Memory B cell (primary cell): ENCODE data around the gene TCEA2.
A peak's percentile ranks its signal among the peaks of the same experiment; 100 is the strongest.

Experiments
- ATAC-seq: fragments of 150-1000 bp; cut with Tn5 transposase; 2 replicates; pipeline ENCODE4 v1.10.0; 2021; ENCODE audit warnings: low read depth, mild to moderate bottlenecking, moderate library complexity
- DNase-seq, 2 donors: peaks; one replicate each; pipeline ENCODE4 v3.0.0; 2022; ENCODE audit warnings: low spot score in 2 of 2
- H3K27ac Mint-ChIP-seq: one replicate; pipeline ENCODE4 v1.8.0; 2022; ENCODE audit warnings: mild to moderate bottlenecking, moderate library complexity, mixed read lengths
- H3K27me3 Mint-ChIP-seq: one replicate; pipeline ENCODE4 v1.8.0; 2022; ENCODE audit warnings: mixed read lengths
- H3K36me3 Mint-ChIP-seq: one replicate; pipeline ENCODE4 v1.8.0; 2022; ENCODE audit warnings: mild to moderate bottlenecking, mixed read lengths
- H3K4me1 Mint-ChIP-seq: one replicate; pipeline ENCODE4 v1.8.0; 2022; ENCODE audit warnings: mixed read lengths
- H3K4me3 Mint-ChIP-seq: one replicate; pipeline ENCODE4 v1.8.0; 2022; ENCODE audit warnings: mild to moderate bottlenecking, moderate library complexity, mixed read lengths
- H3K9me3 Mint-ChIP-seq: one replicate; pipeline ENCODE4 v1.8.0; 2022; ENCODE audit warnings: mixed read lengths

TCEA2 gene

DNA sequence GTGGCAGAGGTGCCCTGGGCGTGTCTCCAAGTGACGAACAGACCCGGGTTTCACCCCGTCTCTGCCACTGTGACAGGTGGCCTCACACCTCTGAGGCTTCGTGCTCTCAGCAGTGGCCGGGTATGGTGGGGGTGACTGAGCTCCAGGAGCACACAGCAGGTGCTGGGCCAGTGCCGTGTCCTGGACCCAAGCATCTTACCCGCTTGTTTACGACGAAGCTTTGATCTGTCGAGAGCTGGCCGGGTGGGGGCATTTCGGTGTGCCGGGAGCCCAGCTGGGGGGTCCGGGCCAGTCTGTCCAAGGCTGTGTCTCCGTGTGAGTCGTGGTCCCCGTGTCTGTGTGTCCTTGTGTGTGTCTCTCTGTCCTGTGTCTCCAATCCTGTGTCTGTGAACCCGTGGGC is 28.3 kb downstream of the TCEA2 start:
- H3K4me3 Mint-ChIP-seq, result no peak overlapping the region
- no peak overlapping the region for H3K27ac Mint-ChIP-seq
- no peak for DNase-seq
- no peaks in the 10 kb centered on the region for H3K27me3 Mint-ChIP-seq
- H3K9me3 Mint-ChIP-seq, result peaks cover 2% of the 10 kb centered on the region
- peaks cover 3% of the 10 kb centered on the region for H3K36me3 Mint-ChIP-seq
- ATAC-seq, result no peak
- H3K4me1 Mint-ChIP-seq, result peaks cover 28% of the 10 kb centered on the region

DNA sequence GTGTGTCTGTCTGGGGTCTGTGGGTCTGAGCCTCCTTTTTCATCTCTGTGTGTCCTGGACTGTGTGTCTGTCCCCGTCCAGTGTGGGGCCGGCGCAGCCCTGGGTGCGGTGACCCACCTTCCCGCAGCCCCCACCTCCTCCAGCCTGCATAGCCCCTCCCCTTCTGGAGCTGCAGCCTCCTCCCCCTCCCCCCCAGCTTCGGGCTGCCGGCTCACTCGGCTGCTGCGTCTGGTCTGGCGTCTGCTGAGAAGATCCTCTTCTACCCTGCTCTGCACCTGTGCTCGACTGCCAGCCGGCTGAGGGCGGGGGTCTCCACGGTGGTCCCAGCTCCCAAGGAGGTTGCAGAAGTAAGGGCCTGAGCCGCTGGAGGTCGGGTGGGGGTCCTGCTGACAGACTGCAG is 28.8 kb downstream of the TCEA2 start:
- peaks cover 32% of the 10 kb centered on the region for H3K4me1 Mint-ChIP-seq
- no peak overlapping the region for H3K4me3 Mint-ChIP-seq
- ATAC-seq, result peak; percentile 17
- peaks cover under 1% of the 10 kb centered on the region for H3K27me3 Mint-ChIP-seq
- H3K9me3 Mint-ChIP-seq, result peaks cover 3% of the 10 kb centered on the region
- no peak overlapping the region for H3K27ac Mint-ChIP-seq
- DNase-seq, result no peak
- peaks cover 5% of the 10 kb centered on the region for H3K36me3 Mint-ChIP-seq

DNA sequence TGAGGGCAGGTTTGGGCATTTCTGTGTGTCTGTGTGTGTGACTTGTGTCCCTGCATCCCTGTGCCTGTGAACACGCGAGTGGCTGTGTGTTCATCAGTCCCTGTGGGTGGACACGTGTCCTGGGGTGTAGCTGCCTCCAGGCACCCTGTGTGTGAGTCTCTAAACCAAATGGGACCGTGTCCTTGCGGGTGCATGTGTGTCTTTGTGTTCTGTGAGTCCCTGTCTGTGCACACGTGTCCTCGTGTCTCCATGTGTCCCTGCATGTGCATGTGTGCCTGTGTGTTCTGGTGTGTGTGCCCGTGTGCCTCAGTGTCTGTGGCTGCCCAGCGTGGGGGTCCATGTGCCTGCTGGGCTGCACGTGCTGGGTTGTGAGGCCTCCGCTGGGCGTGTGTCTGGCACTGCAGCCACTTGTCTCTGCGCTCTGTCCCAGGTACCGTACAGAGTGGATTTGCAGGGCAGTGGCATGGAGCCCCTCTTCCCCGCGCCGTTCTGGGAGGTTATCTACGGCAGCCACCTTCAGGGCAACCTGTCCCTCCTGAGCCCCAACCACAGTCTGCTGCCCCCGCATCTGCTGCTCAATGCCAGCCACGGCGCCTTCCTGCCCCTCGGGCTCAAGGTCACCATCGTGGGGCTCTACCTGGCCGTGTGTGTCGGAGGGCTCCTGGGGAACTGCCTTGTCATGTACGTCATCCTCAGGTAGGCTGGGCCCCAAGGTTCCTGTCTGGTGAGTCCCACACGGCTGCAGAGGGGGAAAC is 29.4 kb downstream of the TCEA2 start:
- H3K4me3 Mint-ChIP-seq, result no peak overlapping the region
- ATAC-seq (peak; percentile 47), DNase-seq (no peak)
- H3K9me3 Mint-ChIP-seq, result peaks cover 4% of the 10 kb centered on the region
- peak overlapping the region; percentile 86 for H3K27ac Mint-ChIP-seq
- H3K4me1 Mint-ChIP-seq, result peaks cover 34% of the 10 kb centered on the region
- peaks cover 2% of the 10 kb centered on the region for H3K27me3 Mint-ChIP-seq
- peaks cover 8% of the 10 kb centered on the region for H3K36me3 Mint-ChIP-seq

DNA sequence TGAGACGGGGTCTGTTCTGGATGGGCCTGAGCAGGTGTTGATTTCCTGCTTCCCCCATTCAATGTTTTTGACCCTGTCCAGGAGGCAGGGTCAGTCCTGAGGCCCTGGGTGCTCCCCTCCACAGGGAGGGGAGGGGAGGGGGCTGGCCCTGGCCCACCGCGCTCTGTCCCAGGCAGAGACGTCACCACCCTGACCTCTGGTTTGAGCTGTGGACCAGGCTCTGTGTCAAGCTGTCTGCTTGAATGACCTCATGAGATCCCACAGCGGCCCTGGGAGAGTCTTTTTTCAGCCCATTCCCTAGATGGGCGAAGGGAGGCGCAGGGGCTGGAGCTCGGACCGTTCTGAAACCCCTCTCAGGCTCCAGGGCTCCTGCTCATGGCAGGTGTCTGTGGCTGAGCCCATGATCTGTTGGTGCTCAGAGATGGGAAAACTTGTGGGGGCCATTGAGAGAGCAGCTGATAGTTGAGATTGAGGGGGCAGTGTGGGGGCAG is 30.1 kb downstream of the TCEA2 start:
- peaks cover 2% of the 10 kb centered on the region for H3K9me3 Mint-ChIP-seq
- ATAC-seq, result no peak
- H3K4me1 Mint-ChIP-seq, result peaks cover 34% of the 10 kb centered on the region
- H3K4me3 Mint-ChIP-seq, result no peak overlapping the region
- DNase-seq, result no peak
- H3K27ac Mint-ChIP-seq, result peak overlapping the region; percentile 86
- H3K27me3 Mint-ChIP-seq, result peaks cover 2% of the 10 kb centered on the region
- H3K36me3 Mint-ChIP-seq, result peaks cover 8% of the 10 kb centered on the region

DNA sequence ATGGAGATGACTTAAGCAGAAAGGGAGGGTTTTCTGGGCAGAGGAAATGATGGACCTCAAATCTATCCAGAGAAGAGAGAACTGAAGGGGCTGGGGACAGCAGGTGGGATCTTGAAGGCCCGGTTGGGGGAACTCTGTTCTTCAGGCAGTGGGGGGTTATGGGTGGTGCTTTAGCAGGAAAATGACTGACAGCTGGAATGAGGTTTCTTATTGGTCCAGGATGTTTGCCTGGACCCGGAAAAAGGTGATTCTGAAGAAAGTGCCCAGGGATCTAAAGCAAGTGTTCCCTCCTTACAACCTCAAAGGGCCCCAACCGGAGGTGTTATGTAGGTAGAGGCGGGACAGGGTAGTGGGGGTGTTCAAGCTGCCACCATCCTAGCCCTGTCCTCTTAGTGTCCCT is 32.5 kb downstream of the TCEA2 start:
- ATAC-seq (no peak), DNase-seq (no peak)
- Mint-ChIP-seq H3K9me3 (peaks cover 2% of the 10 kb centered on the region), H3K36me3 (peaks cover 14% of the 10 kb centered on the region), H3K4me3 (no peak overlapping the region), H3K27ac (peak overlapping the region; percentile 93), H3K4me1 (peaks cover 32% of the 10 kb centered on the region), H3K27me3 (peaks cover 2% of the 10 kb centered on the region)

DNA sequence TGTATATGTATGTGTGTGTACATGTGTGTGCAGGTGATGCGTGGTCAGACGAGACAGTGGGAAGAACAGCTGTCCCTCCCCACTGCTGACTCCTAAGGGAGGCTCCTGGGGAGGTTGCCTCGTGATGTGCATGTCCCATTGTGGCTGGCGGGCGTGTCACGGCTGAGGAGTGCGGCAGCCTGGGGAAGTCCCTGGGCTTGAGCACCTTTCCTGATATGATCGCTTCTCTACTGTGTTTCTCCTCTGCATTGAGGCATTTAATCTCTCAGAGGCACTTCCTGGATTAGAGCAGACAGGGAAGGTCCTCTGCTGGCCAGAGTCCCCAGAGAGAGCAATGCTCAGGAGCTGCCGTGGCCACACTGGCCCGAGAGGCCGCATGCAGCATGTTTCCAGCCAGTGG is 32.9 kb downstream of the TCEA2 start:
- ATAC-seq (no peak), DNase-seq (no peak)
- H3K4me1 Mint-ChIP-seq, result peaks cover 37% of the 10 kb centered on the region
- H3K36me3 Mint-ChIP-seq, result peaks cover 14% of the 10 kb centered on the region
- H3K9me3 Mint-ChIP-seq, result peaks cover 2% of the 10 kb centered on the region
- peaks cover 2% of the 10 kb centered on the region for H3K27me3 Mint-ChIP-seq
- no peak overlapping the region for H3K4me3 Mint-ChIP-seq
- H3K27ac Mint-ChIP-seq, result peak overlapping the region; percentile 11

DNA sequence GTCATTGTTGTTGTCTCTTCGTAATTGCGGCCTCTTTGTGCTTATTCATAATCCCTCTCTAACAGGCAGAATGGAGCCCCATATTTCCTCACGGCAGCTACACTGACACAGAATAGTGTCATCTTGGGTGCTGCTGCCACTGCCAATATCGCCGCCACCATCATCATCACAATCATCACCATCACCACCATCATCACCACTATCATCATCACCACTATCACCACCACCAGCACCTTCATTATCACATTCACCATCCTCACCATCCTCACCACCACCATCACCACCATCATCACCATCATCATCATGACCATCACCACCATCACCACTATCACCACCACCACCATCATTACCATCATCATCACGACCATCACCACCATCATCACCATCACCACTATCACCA is 33.5 kb downstream of the TCEA2 start:
- peaks cover 14% of the 10 kb centered on the region for H3K36me3 Mint-ChIP-seq
- ATAC-seq (no peak), DNase-seq (no peak)
- peaks cover 42% of the 10 kb centered on the region for H3K4me1 Mint-ChIP-seq
- peaks cover 2% of the 10 kb centered on the region for H3K9me3 Mint-ChIP-seq
- peak overlapping the region; percentile 78 for H3K27ac Mint-ChIP-seq
- peaks cover 2% of the 10 kb centered on the region for H3K27me3 Mint-ChIP-seq
- no peak overlapping the region for H3K4me3 Mint-ChIP-seq

DNA sequence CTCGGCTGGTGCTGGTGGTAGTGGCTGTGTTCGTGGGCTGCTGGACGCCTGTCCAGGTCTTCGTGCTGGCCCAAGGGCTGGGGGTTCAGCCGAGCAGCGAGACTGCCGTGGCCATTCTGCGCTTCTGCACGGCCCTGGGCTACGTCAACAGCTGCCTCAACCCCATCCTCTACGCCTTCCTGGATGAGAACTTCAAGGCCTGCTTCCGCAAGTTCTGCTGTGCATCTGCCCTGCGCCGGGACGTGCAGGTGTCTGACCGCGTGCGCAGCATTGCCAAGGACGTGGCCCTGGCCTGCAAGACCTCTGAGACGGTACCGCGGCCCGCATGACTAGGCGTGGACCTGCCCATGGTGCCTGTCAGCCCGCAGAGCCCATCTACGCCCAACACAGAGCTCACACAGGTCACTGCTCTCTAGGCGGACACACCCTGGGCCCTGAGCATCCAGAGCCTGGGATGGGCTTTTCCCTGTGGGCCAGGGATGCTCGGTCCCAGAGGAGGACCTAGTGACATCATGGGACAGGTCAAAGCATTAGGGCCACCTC is 35.5 kb downstream of the TCEA2 start:
- peaks cover 2% of the 10 kb centered on the region for H3K9me3 Mint-ChIP-seq
- H3K36me3 Mint-ChIP-seq, result peaks cover 14% of the 10 kb centered on the region
- no peak for ATAC-seq
- H3K27me3 Mint-ChIP-seq, result peaks cover 2% of the 10 kb centered on the region
- no peak for DNase-seq
- H3K4me1 Mint-ChIP-seq, result peaks cover 33% of the 10 kb centered on the region
- H3K27ac Mint-ChIP-seq, result no peak overlapping the region
- H3K4me3 Mint-ChIP-seq, result no peak overlapping the region

DNA sequence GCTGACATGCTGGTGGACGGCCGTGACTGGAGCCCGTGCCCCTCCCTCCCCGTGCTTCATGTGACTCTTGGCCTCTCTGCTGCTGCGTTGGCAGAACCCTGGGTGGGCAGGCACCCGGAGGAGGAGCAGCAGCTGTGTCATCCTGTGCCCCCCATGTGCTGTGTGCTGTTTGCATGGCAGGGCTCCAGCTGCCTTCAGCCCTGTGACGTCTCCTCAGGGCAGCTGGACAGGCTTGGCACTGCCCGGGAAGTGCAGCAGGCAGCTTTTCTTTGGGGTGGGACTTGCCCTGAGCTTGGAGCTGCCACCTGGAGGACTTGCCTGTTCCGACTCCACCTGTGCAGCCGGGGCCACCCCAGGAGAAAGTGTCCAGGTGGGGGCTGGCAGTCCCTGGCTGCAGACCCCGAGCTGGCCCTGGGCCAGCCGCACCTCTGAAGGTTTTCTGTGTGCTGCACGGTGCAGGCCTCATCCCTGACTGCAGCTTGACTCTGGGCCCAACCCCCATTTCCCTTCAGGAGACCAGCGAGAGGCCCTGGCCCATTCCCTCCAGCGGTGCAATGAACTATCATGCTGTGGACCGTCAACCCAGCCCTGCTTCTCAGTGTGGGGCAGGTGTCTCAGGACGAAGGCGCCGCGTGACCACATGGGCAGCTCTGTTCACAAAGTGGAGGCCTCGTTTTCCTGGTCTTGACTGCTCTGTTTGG is 36.2 kb downstream of the TCEA2 start:
- ATAC-seq (no peak), DNase-seq (no peak)
- peaks cover 37% of the 10 kb centered on the region for H3K4me1 Mint-ChIP-seq

DNA sequence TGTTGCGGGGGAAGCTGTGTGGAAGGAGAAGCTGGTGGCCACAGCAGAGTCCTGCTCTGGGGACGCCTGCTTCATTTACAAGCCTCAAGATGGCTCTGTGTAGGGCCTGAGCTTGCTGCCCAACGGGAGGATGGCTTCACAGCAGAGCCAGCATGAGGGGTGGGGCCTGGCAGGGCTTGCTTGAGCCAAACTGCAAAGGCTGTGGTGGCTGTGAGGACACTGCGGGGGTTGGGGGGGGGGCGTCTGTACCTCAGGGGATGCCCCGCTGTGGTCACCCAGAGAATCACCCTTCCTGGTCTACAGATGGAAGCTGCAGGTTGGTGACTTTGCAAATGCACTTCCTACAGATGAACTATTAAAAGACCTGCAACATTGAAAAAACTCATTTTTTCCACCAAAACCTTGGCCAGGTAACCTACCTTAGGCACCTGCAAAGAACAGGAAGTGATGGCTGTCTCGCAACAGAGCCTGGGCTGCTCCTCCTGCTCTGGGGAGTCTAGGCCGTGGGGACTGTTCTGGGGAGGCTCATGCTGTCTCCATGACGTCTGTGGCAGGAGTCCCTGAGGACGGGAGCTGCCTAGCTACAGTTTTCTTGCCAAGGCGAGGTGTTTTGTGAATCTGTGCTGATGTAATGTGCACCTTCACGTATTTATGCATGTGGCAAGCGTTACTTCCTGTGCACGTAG is 37.0 kb downstream of the TCEA2 start:
- H3K27me3 Mint-ChIP-seq, result peaks cover 4% of the 10 kb centered on the region
- H3K9me3 Mint-ChIP-seq, result peaks cover 2% of the 10 kb centered on the region
- peaks cover 14% of the 10 kb centered on the region for H3K36me3 Mint-ChIP-seq
- ATAC-seq (peak; percentile 82), DNase-seq (peak; percentile 70 to 79)
- peak overlapping the region; percentile 94 for H3K27ac Mint-ChIP-seq
- peaks cover 40% of the 10 kb centered on the region for H3K4me1 Mint-ChIP-seq
- peak overlapping the region; percentile 19 for H3K4me3 Mint-ChIP-seq

More for the DNA sequence above, 36.2 kb downstream of the TCEA2 start:
- H3K36me3 Mint-ChIP-seq, result peaks cover 14% of the 10 kb centered on the region
- H3K9me3 Mint-ChIP-seq, result peaks cover 2% of the 10 kb centered on the region
- no peak overlapping the region for H3K4me3 Mint-ChIP-seq
- peaks cover 4% of the 10 kb centered on the region for H3K27me3 Mint-ChIP-seq
- peak overlapping the region; percentile 94 for H3K27ac Mint-ChIP-seq

DNA sequence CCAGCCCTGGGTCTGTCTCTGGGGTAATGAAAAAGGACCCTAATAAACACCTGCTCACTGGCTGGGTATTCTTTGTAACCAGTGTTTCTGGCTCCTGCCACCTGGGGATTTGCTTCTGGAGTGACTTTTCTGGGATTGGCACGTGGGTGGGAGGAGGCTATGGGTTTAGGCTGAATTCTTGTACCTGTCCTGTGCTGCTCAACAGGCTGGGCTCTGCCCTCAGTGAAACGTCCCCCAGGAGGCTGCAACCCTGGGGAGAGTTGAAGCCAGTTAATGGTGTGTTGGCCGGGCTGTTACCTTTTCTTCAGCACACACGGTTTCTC is 37.5 kb downstream of the TCEA2 start:
- DNase-seq, result peak in 1 of 2 donors; percentile 59
- H3K4me1 Mint-ChIP-seq, result peaks cover 40% of the 10 kb centered on the region
- no peak for ATAC-seq
- peak overlapping the region; percentile 94 for H3K27ac Mint-ChIP-seq
- peaks cover 2% of the 10 kb centered on the region for H3K9me3 Mint-ChIP-seq
- peaks cover 4% of the 10 kb centered on the region for H3K27me3 Mint-ChIP-seq
- peaks cover 14% of the 10 kb centered on the region for H3K36me3 Mint-ChIP-seq
- H3K4me3 Mint-ChIP-seq, result peak overlapping the region; percentile 19

DNA sequence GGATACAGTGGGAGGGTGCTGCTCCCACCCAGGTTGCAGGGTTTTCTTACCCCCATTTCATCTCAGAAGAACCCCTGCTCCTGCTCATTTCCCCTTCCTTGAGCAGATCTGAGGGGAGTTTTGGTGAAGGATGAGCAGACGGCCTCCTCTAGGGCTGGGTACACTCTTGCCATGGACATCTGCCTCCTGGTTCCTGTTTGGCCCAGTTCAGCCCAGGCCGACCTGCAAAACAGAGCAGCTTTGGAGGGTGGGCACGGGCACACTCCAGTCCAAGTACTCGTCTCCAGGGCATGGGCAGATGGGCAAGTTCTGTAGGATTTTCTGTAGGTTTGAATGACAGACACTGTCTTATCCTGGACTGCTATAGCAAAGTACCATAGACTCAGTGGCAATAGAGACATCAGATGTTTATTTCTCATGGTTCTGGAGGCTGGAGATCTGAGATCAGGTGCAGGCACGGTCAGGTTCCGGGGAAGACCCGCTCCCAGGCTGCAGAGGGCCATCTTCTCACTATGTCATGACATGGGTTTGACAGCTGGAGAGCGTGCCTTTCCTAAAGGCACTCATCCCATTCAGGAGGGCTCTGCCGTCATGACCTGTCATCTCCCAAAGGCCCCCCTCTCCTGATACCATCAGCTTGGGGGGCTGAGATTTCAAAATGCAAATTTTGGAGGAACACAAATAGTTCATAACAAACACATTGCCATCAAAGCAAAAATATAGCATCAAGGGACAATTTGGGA is 38.1 kb downstream of the TCEA2 start:
- no peak for DNase-seq
- ATAC-seq, result no peak
- Mint-ChIP-seq H3K27ac (peak overlapping the region; percentile 94), H3K9me3 (peaks cover 2% of the 10 kb centered on the region), H3K36me3 (peaks cover 14% of the 10 kb centered on the region), H3K27me3 (peaks cover 4% of the 10 kb centered on the region), H3K4me3 (peak overlapping the region; percentile 82), H3K4me1 (peaks cover 36% of the 10 kb centered on the region)

DNA sequence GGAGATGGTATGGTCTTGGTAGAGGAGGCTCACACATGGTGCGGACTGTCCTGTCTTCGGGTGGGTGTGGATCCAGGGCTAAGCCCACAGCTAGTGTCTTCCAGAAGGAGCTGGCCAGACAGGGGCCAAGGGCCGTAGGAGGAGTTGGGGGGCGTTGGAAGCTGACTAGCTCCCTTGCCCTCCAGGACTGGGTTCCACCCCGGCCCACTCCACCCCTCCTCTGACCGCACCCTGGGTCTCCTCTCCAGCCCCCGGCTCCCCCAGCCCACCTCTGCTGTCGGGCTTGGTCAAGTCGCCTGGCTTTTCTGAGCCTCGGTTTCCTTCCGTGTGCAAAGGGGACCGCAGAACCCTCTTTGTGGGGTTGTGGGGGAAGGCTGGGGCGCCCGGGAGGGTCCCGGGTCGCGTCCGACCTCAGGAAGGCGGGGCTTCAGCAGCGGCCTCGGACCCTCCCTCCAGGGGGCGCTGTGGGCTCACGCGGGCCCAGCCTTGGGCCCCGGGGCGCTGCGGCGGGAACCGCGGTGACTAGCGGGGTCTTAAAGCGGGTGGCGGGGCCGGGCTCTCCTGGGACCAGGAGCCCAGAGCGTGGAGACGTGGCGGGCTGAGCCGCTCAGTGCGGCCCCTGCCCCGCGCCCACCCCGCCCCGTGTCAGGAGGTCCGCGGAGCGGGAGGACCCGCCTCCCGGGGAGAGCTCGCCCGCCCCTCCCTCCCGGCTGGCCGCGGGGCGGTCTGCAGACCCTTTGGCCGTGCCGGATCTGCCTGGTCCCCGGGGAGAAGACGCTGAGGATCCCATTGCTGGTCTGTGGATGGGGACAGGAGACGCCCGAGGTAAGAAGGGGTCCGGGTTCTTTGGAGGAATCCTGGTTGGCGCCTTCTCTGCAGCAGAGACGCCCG is 39.0 kb downstream of the TCEA2 start:
- DNase-seq (peak; percentile 85 to 94), ATAC-seq (peak; percentile 34)
- Mint-ChIP-seq H3K9me3 (no peaks in the 10 kb centered on the region), H3K27ac (peak overlapping the region; percentile 94), H3K4me3 (peak overlapping the region; percentile 89), H3K4me1 (peaks cover 33% of the 10 kb centered on the region), H3K27me3 (peaks cover 2% of the 10 kb centered on the region), H3K36me3 (peaks cover 8% of the 10 kb centered on the region)
